HepG2 (cell line): Measurements from ENCODE around the gene NME1. TPM values are rescaled to one million over a fixed set of nuclear protein-coding genes. Genes with fewer than 3 reads are reported as not detected.
A peak's percentile ranks its signal among the peaks of the same experiment; 100 is the strongest.

Source experiments
- ATF1 ChIP-seq: IDR thresholded peaks from 2 replicates; pipeline ENCODE4 v1.6.1; 2016; ENCODE audit warnings: mild to moderate bottlenecking, control low read depth
- BRF2 ChIP-seq: sonication (generic); formaldehyde crosslinking; IDR thresholded peaks from 2 replicates; pipeline ENCODE4 v1.8.1; 2022; ENCODE audit warnings: mild to moderate bottlenecking, missing genetic modification reagents
- DMTF1 ChIP-seq: sonication (generic); formaldehyde crosslinking; IDR thresholded peaks from 2 replicates; pipeline ENCODE4 v1.4.0; 2020; ENCODE audit warnings: mild to moderate bottlenecking, missing genetic modification reagents
- ELF3 ChIP-seq: IDR thresholded peaks from 2 replicates; pipeline ENCODE4 v1.6.1; 2016; ENCODE audit warnings: missing genetic modification reagents, missing compliant biosample characterization
- GMEB1 ChIP-seq: sonication (generic); formaldehyde crosslinking; IDR thresholded peaks from 2 replicates; pipeline ENCODE4 v1.5.1; 2020; ENCODE audit warnings: missing genetic modification reagents, mild to moderate bottlenecking, borderline replicate concordance
- MIXL1 ChIP-seq: IDR thresholded peaks from 2 replicates; pipeline ENCODE4 v1.6.1; 2016
- MZF1 ChIP-seq: sonication (generic); formaldehyde crosslinking; IDR thresholded peaks from 2 replicates; pipeline ENCODE4 v1.8.1; 2023; ENCODE audit warnings: mild to moderate bottlenecking, missing genetic modification reagents, borderline replicate concordance
- NKX3-1 ChIP-seq: sonication (generic); formaldehyde crosslinking; IDR thresholded peaks from 2 replicates; pipeline ENCODE4 v1.5.0; 2020; ENCODE audit warnings: missing genetic modification reagents
- NR2C2 ChIP-seq: sonication (generic); formaldehyde crosslinking; IDR thresholded peaks from 2 replicates; pipeline ENCODE4 v1.4.0; 2020; ENCODE audit warnings: missing genetic modification reagents, mild to moderate bottlenecking, moderate library complexity, borderline replicate concordance
- RXRB ChIP-seq: IDR thresholded peaks from 2 replicates; pipeline ENCODE4 v1.6.1; 2016; ENCODE audit warnings: borderline replicate concordance, missing genetic modification reagents, missing compliant biosample characterization
- SKI ChIP-seq: fragments of 450-650 bp; IDR thresholded peaks from one replicate; pipeline ENCODE4 v1.6.1; 2018; ENCODE audit warnings: mild to moderate bottlenecking; ENCODE audit not compliant: partially characterized antibody
- SSRP1 ChIP-seq: IDR thresholded peaks from 2 replicates; pipeline ENCODE4 v1.6.1; 2016; ENCODE audit warnings: control low read depth
- TAF15 ChIP-seq: fragments of 200-400 bp; formaldehyde crosslinking; IDR thresholded peaks from one replicate; pipeline ENCODE4 v1.6.1; 2018; ENCODE audit warnings: mild to moderate bottlenecking, low read depth, low read length; ENCODE audit not compliant: poor library complexity, severe bottlenecking
- TERF1 ChIP-seq: sonication (generic); formaldehyde crosslinking; IDR thresholded peaks from 2 replicates; pipeline ENCODE4 v1.8.0; 2022; ENCODE audit warnings: mild to moderate bottlenecking, missing genetic modification reagents, moderate library complexity
- TRIM24 ChIP-seq: sonication (generic); formaldehyde crosslinking; IDR thresholded peaks from 2 replicates; pipeline ENCODE4 v1.8.0; 2022; ENCODE audit warnings: mild to moderate bottlenecking, missing genetic modification reagents
- ZBTB49 ChIP-seq: sonication (generic); formaldehyde crosslinking; IDR thresholded peaks from 2 replicates; pipeline ENCODE4 v1.4.0; 2020; ENCODE audit warnings: missing genetic modification reagents, borderline replicate concordance
- ZNF432 ChIP-seq: sonication (generic); formaldehyde crosslinking; IDR thresholded peaks from 2 replicates; pipeline ENCODE4 v1.5.0; 2020; ENCODE audit warnings: missing genetic modification reagents, mild to moderate bottlenecking, borderline replicate concordance
- polyA plus RNA-seq, 8 experiments: library from polyadenylated mRNA; depleted of rRNA in 3 of 8; stranded (reverse) in 7 of 8; unstranded in 1 of 8; fragments of >200 nt; fragmentation: Illumina TruSeq in 4 of 8; extraction: Trizol in 4 of 8; gene quantifications; 2 replicates each; pipeline versions ENCODE4 v1.2.1 to v1.2.3, GENCODE V29; 2011 to 2016; ENCODE audit warnings: low read depth in 4 of 8, missing spikeins in 1 of 8, mixed read lengths in 1 of 8; ENCODE audit not compliant: insufficient read depth in 1 of 8
- total RNA-seq, 5 experiments: library from RNA; depleted of rRNA; stranded (reverse); fragments of >200 nt; fragmentation: Illumina TruSeq; extraction: Trizol; gene quantifications; 2 replicates each; pipeline ENCODE4 v1.2.3, GENCODE V29; 2016; ENCODE audit warnings: low read depth in 1 of 5

The NME1 gene
- total and polyA plus RNA-seq, 2 of the 13 experiments (the other 11 are each of a cell fraction or from before 2014, with no cell fraction given): 295 to 516 TPM

- TF ChIP-seq ATF1 (CRISPR knock-in tag): peak; percentile 86
- TF ChIP-seq TERF1: 0 out of 2 replicates have a peak, but pooled peaks have one; percentile 54
- peak; percentile 98 for TF ChIP-seq NR2C2
- peak; percentile 90; the same call in 1 of the 2 replicates for TF ChIP-seq ZNF432 (CRISPR knock-in tag)
- TF ChIP-seq ELF3 (CRISPR knock-in tag): peak; percentile 98
- TF ChIP-seq SSRP1 (CRISPR knock-in tag): 0 out of 2 replicates have a peak, but pooled peaks have one; percentile 60
- TF ChIP-seq MIXL1 (CRISPR knock-in tag): peak; percentile 98
- TF ChIP-seq BRF2 (CRISPR knock-in tag): peak; percentile 87
- 0 out of 2 replicates have a peak, but pooled peaks have one; percentile 65 for TF ChIP-seq MZF1 (CRISPR knock-in tag)
- peak; percentile 98 for TF ChIP-seq NKX3-1
- TF ChIP-seq GMEB1: peak; percentile 91
- TF ChIP-seq RXRB: peak; percentile 92
- TF ChIP-seq DMTF1 (CRISPR knock-in tag): 0 out of 2 replicates have a peak, but pooled peaks have one; percentile 88
- TF ChIP-seq TRIM24 (CRISPR knock-in tag): no peak; the same call in 1 of the 2 replicates
- TF ChIP-seq ZBTB49 (CRISPR knock-in tag): peak; percentile 95; the same call in 1 of the 2 replicates
- peak; percentile 85 for TF ChIP-seq SKI
- TF ChIP-seq TAF15: no peak
Observed at GRCh38 chr17:51153210-51154072, at the start of gene NME1 (continued).
